ENCODE measurements around the gene CCDC191.

The CCDC191 gene

DNA sequence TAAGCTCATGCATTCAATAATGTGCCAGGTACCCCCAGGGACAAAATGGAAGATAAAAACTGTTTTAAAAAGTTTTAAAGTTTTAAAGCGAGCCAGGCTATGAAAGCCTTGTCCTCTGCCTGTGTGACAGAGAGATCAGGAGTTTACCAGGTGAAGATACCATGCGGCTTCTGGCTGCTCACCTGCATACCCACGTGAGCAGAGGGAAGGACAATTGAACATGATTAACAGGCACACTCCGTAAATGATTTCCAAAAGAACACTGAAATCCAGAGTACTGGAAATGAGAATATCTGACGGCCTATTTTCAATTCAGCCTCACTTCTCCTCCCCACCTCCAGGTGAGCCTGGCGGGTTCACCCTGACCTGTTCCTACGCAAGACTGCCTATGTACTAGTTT lies 42.1 kb downstream of the CCDC191 start:
- Histone ChIP-seq H3K27me3 (ENCODE audit: insufficient read depth, insufficient read length) (no peaks in the 10 kb centered on the region), H3K9me3 (ENCODE audit: insufficient read depth, low read length) (no peaks in the 10 kb centered on the region), H3K36me3 (ENCODE audit: insufficient read depth, insufficient read length, low read length) (no peaks in the 10 kb centered on the region), H3K4me3 (ENCODE audit: insufficient read length, low read depth) (no peak overlapping the region), H3K4me1 (ENCODE audit: insufficient read depth, insufficient read length) (no peaks in the 10 kb centered on the region), H3K9ac (ENCODE audit: insufficient read length, low read depth) (no peak overlapping the region)
- DNase-seq (ENCODE audit: low read depth, low spot score) = no peak
- TF ChIP-seq ZNF274 (IDR thresholded peaks at IDR 0.05; ENCODE audit: low read depth, low read length) = no peak
- no peak for TF ChIP-seq YY1 (IDR thresholded peaks at IDR 0.05; ENCODE audit: insufficient read depth, insufficient read length)
- no peak for TF ChIP-seq SUZ12 (IDR thresholded peaks at IDR 0.05; ENCODE audit: extremely low read depth, insufficient read depth, insufficient read length)

DNA sequence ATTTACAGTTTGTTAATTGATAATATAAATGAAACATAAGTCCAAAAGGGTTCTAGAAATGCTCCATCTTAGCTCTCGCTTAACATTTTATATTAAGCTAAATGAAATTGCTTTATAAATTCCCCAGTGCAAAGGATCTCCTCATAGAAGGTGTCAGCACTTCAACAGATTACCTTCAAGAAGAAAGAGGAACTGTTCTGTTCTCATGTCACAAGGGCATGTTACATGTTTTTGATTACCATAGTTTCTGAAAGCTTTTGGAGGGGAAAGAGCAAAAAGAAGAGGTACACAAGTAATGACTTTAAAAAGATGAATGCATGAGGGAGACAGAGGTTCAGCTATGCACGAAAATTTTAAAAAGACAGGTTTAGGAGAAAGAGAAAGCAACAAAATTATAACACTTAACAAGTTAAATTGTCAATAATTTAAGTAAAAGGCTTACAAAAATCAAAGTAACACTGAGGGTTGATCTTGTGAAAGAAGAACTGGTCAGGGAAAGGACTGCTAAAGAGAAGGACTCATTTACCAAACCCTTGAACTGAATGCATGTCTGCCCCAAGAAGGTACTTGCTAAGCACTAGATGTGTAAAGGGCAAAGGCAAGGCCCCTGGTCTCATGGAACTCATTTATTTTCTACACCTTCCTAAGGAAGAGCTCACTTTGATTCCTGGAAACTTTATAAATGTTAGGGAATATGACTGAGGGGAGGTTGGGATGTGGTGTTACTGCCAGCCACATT lies 45.1 kb downstream of the CCDC191 start:
- DNase-seq (ENCODE audit: low read depth, low spot score) = no peak
- no peak overlapping the region for H3K9ac ChIP-seq (ENCODE audit: insufficient read length, low read depth)
- TF ChIP-seq SUZ12 (IDR thresholded peaks at IDR 0.05; ENCODE audit: extremely low read depth, insufficient read depth, insufficient read length) (no peak), ZNF274 (IDR thresholded peaks at IDR 0.05; ENCODE audit: low read depth, low read length) (no peak), YY1 (IDR thresholded peaks at IDR 0.05; ENCODE audit: insufficient read depth, insufficient read length) (no peak)
- H3K9me3 ChIP-seq (ENCODE audit: insufficient read depth, low read length) = peaks cover under 1% of the 10 kb centered on the region; the same call in 1 of the 2 replicates
- no peak overlapping the region for H3K4me3 ChIP-seq (ENCODE audit: insufficient read length, low read depth)
- no peaks in the 10 kb centered on the region for H3K27me3 ChIP-seq (ENCODE audit: insufficient read depth, insufficient read length)
- no peaks in the 10 kb centered on the region for H3K36me3 ChIP-seq (ENCODE audit: insufficient read depth, insufficient read length, low read length)
- no peaks in the 10 kb centered on the region for H3K4me1 ChIP-seq (ENCODE audit: insufficient read depth, insufficient read length)

- Histone ChIP-seq H3K36me3 (ENCODE audit: insufficient read depth, insufficient read length, low read length) (peaks cover 10% of the 10 kb centered on the region), H3K9ac (ENCODE audit: insufficient read length, low read depth) (no peak overlapping the region), H3K27me3 (ENCODE audit: insufficient read depth, insufficient read length) (no peaks in the 10 kb centered on the region), H3K4me3 (ENCODE audit: insufficient read length, low read depth) (no peak overlapping the region), H3K9me3 (ENCODE audit: insufficient read depth, low read length) (peaks cover 20% of the 10 kb centered on the region; the same call in 1 of the 2 replicates), H3K4me1 (ENCODE audit: insufficient read depth, insufficient read length) (no peaks in the 10 kb centered on the region)
- TF ChIP-seq YY1 (IDR thresholded peaks at IDR 0.05; ENCODE audit: insufficient read depth, insufficient read length) (no peak), SUZ12 (IDR thresholded peaks at IDR 0.05; ENCODE audit: extremely low read depth, insufficient read depth, insufficient read length) (no peak), ZNF274 (IDR thresholded peaks at IDR 0.05; ENCODE audit: low read depth, low read length) (no peak)
- no peak for DNase-seq (ENCODE audit: low read depth, low spot score)
These were observed 50.8 kb downstream of the CCDC191 start for GRCh38 chr3:114005481-114005880.

- DNase-seq (ENCODE audit: low read depth, low spot score) = no peak
- no peak overlapping the region for H3K4me3 ChIP-seq (ENCODE audit: insufficient read length, low read depth)
These were observed 70.8 kb downstream of the CCDC191 start for GRCh38 chr3:113985541-113985940.

DNA sequence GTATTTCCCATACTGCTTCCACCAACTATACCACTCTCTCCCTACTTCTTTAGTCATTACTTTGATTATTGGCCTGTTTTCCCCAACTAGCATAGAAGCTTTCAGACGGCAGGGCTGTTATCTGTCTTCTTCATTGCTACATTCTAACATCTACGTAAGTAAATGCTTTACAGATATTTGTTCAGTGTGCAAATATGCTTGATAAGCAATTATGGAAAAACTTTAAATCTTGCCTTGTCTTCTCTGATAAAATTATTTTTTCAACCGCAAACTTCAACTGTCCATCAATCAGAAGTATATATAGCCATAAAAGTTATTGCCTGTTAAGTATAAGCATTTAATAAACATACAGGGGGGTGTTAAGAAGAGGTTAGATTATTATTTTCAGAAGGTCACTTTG lies 72.8 kb downstream of the CCDC191 start:
- Histone ChIP-seq H3K36me3 (ENCODE audit: insufficient read depth, insufficient read length, low read length) (no peaks in the 10 kb centered on the region), H3K4me1 (ENCODE audit: insufficient read depth, insufficient read length) (no peaks in the 10 kb centered on the region), H3K4me3 (ENCODE audit: insufficient read length, low read depth) (no peak overlapping the region), H3K9me3 (ENCODE audit: insufficient read depth, low read length) (no peaks in the 10 kb centered on the region), H3K9ac (ENCODE audit: insufficient read length, low read depth) (no peak overlapping the region), H3K27me3 (ENCODE audit: insufficient read depth, insufficient read length) (no peaks in the 10 kb centered on the region)
- no peak for DNase-seq (ENCODE audit: low read depth, low spot score)
- no peak for TF ChIP-seq SUZ12 (IDR thresholded peaks at IDR 0.05; ENCODE audit: extremely low read depth, insufficient read depth, insufficient read length)
- TF ChIP-seq ZNF274 (IDR thresholded peaks at IDR 0.05; ENCODE audit: low read depth, low read length) = no peak

More at GRCh38 chr3:113985541-113985940, 70.8 kb downstream of the CCDC191 start:
- Histone ChIP-seq H3K27me3 (ENCODE audit: insufficient read depth, insufficient read length) (no peaks in the 10 kb centered on the region), H3K9me3 (ENCODE audit: insufficient read depth, low read length) (no peaks in the 10 kb centered on the region), H3K4me1 (ENCODE audit: insufficient read depth, insufficient read length) (no peaks in the 10 kb centered on the region), H3K9ac (ENCODE audit: insufficient read length, low read depth) (no peak overlapping the region), H3K36me3 (ENCODE audit: insufficient read depth, insufficient read length, low read length) (no peaks in the 10 kb centered on the region)
- TF ChIP-seq YY1 (IDR thresholded peaks at IDR 0.05; ENCODE audit: insufficient read depth, insufficient read length) = no peak
- TF ChIP-seq ZNF274 (IDR thresholded peaks at IDR 0.05; ENCODE audit: low read depth, low read length) = no peak
- TF ChIP-seq SUZ12 (IDR thresholded peaks at IDR 0.05; ENCODE audit: extremely low read depth, insufficient read depth, insufficient read length) = no peak

DNA sequence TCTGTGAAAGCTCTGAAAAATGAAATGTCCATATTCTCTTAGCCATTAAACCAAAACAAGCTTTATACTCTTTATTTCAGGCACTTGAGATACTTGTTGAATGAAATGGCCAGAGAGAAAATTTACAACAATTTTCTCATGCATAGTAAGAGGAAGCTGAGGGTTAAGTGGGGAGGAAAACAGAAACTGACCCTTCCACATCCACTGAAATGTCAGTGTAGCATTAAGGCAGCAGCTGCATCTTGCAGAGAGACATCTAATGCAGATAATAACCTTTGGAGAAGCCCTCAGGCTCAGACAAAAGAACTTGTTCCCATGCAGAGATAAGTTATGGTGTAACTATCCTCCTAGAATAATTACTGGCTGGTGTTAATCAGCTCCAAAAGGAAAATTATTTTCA lies 74.5 kb downstream of the CCDC191 start:
- no peaks in the 10 kb centered on the region for H3K27me3 ChIP-seq (ENCODE audit: insufficient read depth, insufficient read length)
- no peak for TF ChIP-seq SUZ12 (IDR thresholded peaks at IDR 0.05; ENCODE audit: extremely low read depth, insufficient read depth, insufficient read length)
- TF ChIP-seq ZNF274 (IDR thresholded peaks at IDR 0.05; ENCODE audit: low read depth, low read length) = no peak
- TF ChIP-seq YY1 (IDR thresholded peaks at IDR 0.05; ENCODE audit: insufficient read depth, insufficient read length) = no peak
- H3K9me3 ChIP-seq (ENCODE audit: insufficient read depth, low read length) = no peaks in the 10 kb centered on the region
- no peak overlapping the region for H3K9ac ChIP-seq (ENCODE audit: insufficient read length, low read depth)
- no peaks in the 10 kb centered on the region for H3K4me1 ChIP-seq (ENCODE audit: insufficient read depth, insufficient read length)
- no peak for DNase-seq (ENCODE audit: low read depth, low spot score)
- no peak overlapping the region for H3K4me3 ChIP-seq (ENCODE audit: insufficient read length, low read depth)
- H3K36me3 ChIP-seq (ENCODE audit: insufficient read depth, insufficient read length, low read length) = peaks cover 3% of the 10 kb centered on the region

- no peak for DNase-seq (ENCODE audit: low read depth, low spot score)
- H3K27me3 ChIP-seq (ENCODE audit: insufficient read depth, insufficient read length) = no peaks in the 10 kb centered on the region
- H3K9me3 ChIP-seq (ENCODE audit: insufficient read depth, low read length) = no peaks in the 10 kb centered on the region
- peaks cover 3% of the 10 kb centered on the region for H3K36me3 ChIP-seq (ENCODE audit: insufficient read depth, insufficient read length, low read length)
- TF ChIP-seq YY1 (IDR thresholded peaks at IDR 0.05; ENCODE audit: insufficient read depth, insufficient read length) (no peak), ZNF274 (IDR thresholded peaks at IDR 0.05; ENCODE audit: low read depth, low read length) (no peak), SUZ12 (IDR thresholded peaks at IDR 0.05; ENCODE audit: extremely low read depth, insufficient read depth, insufficient read length) (no peak)
- no peak overlapping the region for H3K4me3 ChIP-seq (ENCODE audit: insufficient read length, low read depth)
- no peaks in the 10 kb centered on the region for H3K4me1 ChIP-seq (ENCODE audit: insufficient read depth, insufficient read length)
- no peak overlapping the region for H3K9ac ChIP-seq (ENCODE audit: insufficient read length, low read depth)
These were observed 76.4 kb downstream of the CCDC191 start for GRCh38 chr3:113979916-113980315.

Data from NT2/D1 (cell line).